ENCODE data around the gene ZNF221. TPM values are rescaled to one million over a fixed set of nuclear protein-coding genes. Genes with fewer than 3 reads are reported as not detected.

Gene ZNF221
- total RNA-seq, 1 experiment from 2014 or later = 1.4 TPM

DNA sequence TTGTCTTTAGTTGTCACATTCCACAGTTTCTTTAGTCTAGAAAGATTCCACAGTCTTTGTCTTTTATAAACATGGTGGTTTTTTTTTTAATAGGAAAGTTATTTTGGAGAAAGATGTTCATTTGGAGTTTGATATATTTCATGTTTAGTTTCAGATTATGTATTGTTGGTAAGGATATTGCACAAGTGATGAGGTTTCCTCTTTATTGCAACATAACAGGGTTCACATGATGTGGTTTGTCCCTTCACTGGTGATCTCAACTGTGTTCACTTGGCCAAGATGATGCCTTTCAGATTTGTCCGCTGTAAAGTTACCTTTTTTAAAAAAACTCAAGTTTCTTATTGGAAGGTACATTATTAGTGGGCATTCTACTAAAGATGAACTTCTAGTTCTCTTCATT, 54.9 kb downstream of the ZNF221 start:
- H3K4me3 ChIP-seq = no peak overlapping the region
- H3K27me3 ChIP-seq = no peaks in the 10 kb centered on the region
- peaks cover 44% of the 10 kb centered on the region for H3K36me3 ChIP-seq
- DNase-seq = no peak
- H3K9me3 ChIP-seq = peaks cover 27% of the 10 kb centered on the region

DNA sequence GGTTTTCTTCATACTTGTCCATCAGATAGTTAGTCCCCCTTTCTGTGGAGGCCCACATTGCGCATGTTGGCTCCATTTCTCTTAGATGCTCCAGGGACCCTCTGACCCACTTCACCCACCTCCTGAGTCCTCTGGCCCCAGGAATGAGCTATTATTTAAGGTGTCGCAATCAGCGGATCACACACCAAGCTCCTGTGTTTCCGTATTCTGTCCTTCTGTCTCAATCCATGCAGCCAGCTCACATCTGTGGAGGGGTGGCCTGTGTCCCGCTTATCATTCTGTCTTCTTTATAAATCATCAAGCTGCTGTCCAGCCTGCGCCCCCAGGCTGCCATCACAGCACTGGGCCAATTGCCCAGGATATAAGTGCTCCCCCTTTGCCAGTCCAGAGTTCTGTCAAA, 56.4 kb downstream of the ZNF221 start:
- no peaks in the 10 kb centered on the region for H3K27me3 ChIP-seq
- no peak for DNase-seq
- H3K9me3 ChIP-seq = peaks cover 33% of the 10 kb centered on the region
- no peak overlapping the region for H3K4me3 ChIP-seq
- peaks cover 52% of the 10 kb centered on the region for H3K36me3 ChIP-seq

DNA sequence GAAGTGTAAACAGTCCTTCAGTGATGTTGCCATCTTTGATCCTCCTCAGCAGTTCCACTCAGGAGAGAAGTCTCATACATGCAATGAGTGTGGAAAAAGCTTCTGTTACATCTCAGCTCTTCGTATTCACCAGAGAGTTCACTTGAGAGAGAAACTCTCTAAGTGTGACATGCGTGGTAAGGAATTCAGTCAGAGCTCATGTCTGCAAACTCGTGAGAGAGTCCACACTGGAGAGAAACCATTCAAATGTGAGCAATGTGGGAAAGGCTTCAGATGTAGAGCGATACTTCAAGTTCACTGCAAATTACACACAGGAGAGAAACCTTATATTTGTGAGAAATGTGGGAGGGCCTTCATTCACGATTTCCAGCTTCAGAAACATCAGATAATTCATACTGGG, 59.4 kb downstream of the ZNF221 start:
- Histone ChIP-seq H3K9me3 (peaks cover 35% of the 10 kb centered on the region), H3K27me3 (no peaks in the 10 kb centered on the region), H3K4me3 (no peak overlapping the region), H3K36me3 (peaks cover 52% of the 10 kb centered on the region)
- DNase-seq = no peak

Other genes with a start within 250 kb of the ZNF221 start
- gene IRGC, start 235.2 kb upstream of the ZNF221 start, total RNA-seq (2014; rRNA removed; shearing (Covaris generic); ENCODE audit: low replicate concordance) = not detected in 2 replicates
- 40.8 and 58.6 TPM in 2 replicates for gene SMG9, start 196.3 kb upstream of the ZNF221 start, total RNA-seq (2014; rRNA removed; shearing (Covaris generic); ENCODE audit: low replicate concordance)
- 5.0 and 6.1 TPM in 2 replicates for gene KCNN4, start 170.3 kb upstream of the ZNF221 start, total RNA-seq (2014; rRNA removed; shearing (Covaris generic); ENCODE audit: low replicate concordance)
- not detected in 2 replicates for gene LYPD5, start 148.8 kb upstream of the ZNF221 start, total RNA-seq (2014; rRNA removed; shearing (Covaris generic); ENCODE audit: low replicate concordance)
- gene ZNF283, start 123.9 kb upstream of the ZNF221 start, total RNA-seq (2014; rRNA removed; shearing (Covaris generic); ENCODE audit: low replicate concordance) = 5.4 and 9.0 TPM in 2 replicates
- gene ZNF404, start 67.3 kb upstream of the ZNF221 start, total RNA-seq (2014; rRNA removed; shearing (Covaris generic); ENCODE audit: low replicate concordance) = 0.76 and 1.9 TPM in 2 replicates
- 6.8 and 8.6 TPM in 2 replicates for gene ZNF45, start 15.9 kb upstream of the ZNF221 start, total RNA-seq (2014; rRNA removed; shearing (Covaris generic); ENCODE audit: low replicate concordance)
- 2.3 and 4.5 TPM in 2 replicates for gene ZNF155, start 33.0 kb downstream of the ZNF221 start, total RNA-seq (2014; rRNA removed; shearing (Covaris generic); ENCODE audit: low replicate concordance)
- gene ZNF230, start 51.7 kb downstream of the ZNF221 start, total RNA-seq (2014; rRNA removed; shearing (Covaris generic); ENCODE audit: low replicate concordance) = 1.2 and 3.9 TPM in 2 replicates
- gene ZNF222, start 74.2 kb downstream of the ZNF221 start, total RNA-seq (2014; rRNA removed; shearing (Covaris generic); ENCODE audit: low replicate concordance) = 2.2 and 9.1 TPM in 2 replicates
- 0.63 and 2.9 TPM in 2 replicates for gene ZNF223, start 100.8 kb downstream of the ZNF221 start, total RNA-seq (2014; rRNA removed; shearing (Covaris generic); ENCODE audit: low replicate concordance)
- 1.4 and 1.7 TPM in 2 replicates for gene ZNF284, start 120.9 kb downstream of the ZNF221 start, total RNA-seq (2014; rRNA removed; shearing (Covaris generic); ENCODE audit: low replicate concordance)
- 7.7 and 17.1 TPM in 2 replicates for gene ZNF224, start 143.1 kb downstream of the ZNF221 start, total RNA-seq (2014; rRNA removed; shearing (Covaris generic); ENCODE audit: low replicate concordance)
- gene ZNF225, start 162.2 kb downstream of the ZNF221 start, total RNA-seq (2014; rRNA removed; shearing (Covaris generic); ENCODE audit: low replicate concordance) = 1.3 and 3.1 TPM in 2 replicates
- gene ZNF234, start 190.3 kb downstream of the ZNF221 start, total RNA-seq (2014; rRNA removed; shearing (Covaris generic); ENCODE audit: low replicate concordance) = 3.9 and 10.0 TPM in 2 replicates
- gene ZNF226, start 213.9 kb downstream of the ZNF221 start, total RNA-seq (2014; rRNA removed; shearing (Covaris generic); ENCODE audit: low replicate concordance) = 8.8 and 12.7 TPM in 2 replicates

All from MG63 (cell line).